ENCODE measurements around the gene THAP10.

Gene THAP10

GRCh38 chr15:70866982-70867641 lies 25.1 kb downstream of the THAP10 start:
- Histone ChIP-seq H3K36me3 (ENCODE audit: control insufficient read depth, low read length) (no peaks in the 10 kb centered on the region), H3K27ac (ENCODE audit: low read depth, low read length) (no peak overlapping the region), H3K79me2 (ENCODE audit: control insufficient read depth, low read length) (no peaks in the 10 kb centered on the region), H3K4me1 (ENCODE audit: control insufficient read depth, low read length) (no peaks in the 10 kb centered on the region), H3K9me2 (replicated peaks; ENCODE audit: control insufficient read depth, low read length) (no peaks in the 10 kb centered on the region), H3K4me2 (ENCODE audit: low read length) (no peak overlapping the region), H3K9me3 (ENCODE audit: control insufficient read depth, insufficient read depth, low read length) (no peaks in the 10 kb centered on the region), H3K4me3 (ENCODE audit: low read length) (no peak overlapping the region), H4K20me1 (ENCODE audit: control insufficient read depth, insufficient read depth, low read depth, low read length) (no peaks in the 10 kb centered on the region), H3F3A (ENCODE audit: control insufficient read depth, insufficient read depth) (no peaks in the 10 kb centered on the region), H3K27me3 (ENCODE audit: control insufficient read depth, low read length) (no peaks in the 10 kb centered on the region)
- TF ChIP-seq EZH2phosphoT487 (IDR thresholded peaks at IDR 0.05; ENCODE audit: borderline replicate concordance, low read length): no peak
- TF ChIP-seq CTCF (IDR thresholded peaks at IDR 0.05; ENCODE audit: low read depth, low read length, poor library complexity, severe bottlenecking): no peak

- Histone ChIP-seq H3K27me3 (ENCODE audit: control insufficient read depth, low read length) (no peaks in the 10 kb centered on the region), H3K9me3 (ENCODE audit: control insufficient read depth, insufficient read depth, low read length) (no peaks in the 10 kb centered on the region), H3K9me2 (replicated peaks; ENCODE audit: control insufficient read depth, low read length) (no peaks in the 10 kb centered on the region), H3K4me1 (ENCODE audit: control insufficient read depth, low read length) (no peaks in the 10 kb centered on the region), H3F3A (ENCODE audit: control insufficient read depth, insufficient read depth) (no peaks in the 10 kb centered on the region), H3K4me3 (ENCODE audit: low read length) (no peak overlapping the region), H4K20me1 (ENCODE audit: control insufficient read depth, insufficient read depth, low read depth, low read length) (no peaks in the 10 kb centered on the region), H3K4me2 (ENCODE audit: low read length) (no peak overlapping the region), H3K79me2 (ENCODE audit: control insufficient read depth, low read length) (no peaks in the 10 kb centered on the region), H3K36me3 (ENCODE audit: control insufficient read depth, low read length) (no peaks in the 10 kb centered on the region), H3K27ac (ENCODE audit: low read depth, low read length) (no peak overlapping the region)
- no peak for TF ChIP-seq CTCF (IDR thresholded peaks at IDR 0.05; ENCODE audit: low read depth, low read length, poor library complexity, severe bottlenecking)
- TF ChIP-seq EZH2phosphoT487 (IDR thresholded peaks at IDR 0.05; ENCODE audit: borderline replicate concordance, low read length): no peak
Measured at GRCh38 chr15:70863450-70864218, 28.6 kb downstream of the THAP10 start.

- no peaks in the 10 kb centered on the region for H4K20me1 ChIP-seq (ENCODE audit: control insufficient read depth, insufficient read depth, low read depth, low read length)
- no peaks in the 10 kb centered on the region for H3K27me3 ChIP-seq (ENCODE audit: control insufficient read depth, low read length)
- H3F3A ChIP-seq (ENCODE audit: control insufficient read depth, insufficient read depth): no peaks in the 10 kb centered on the region
- H3K4me2 ChIP-seq (ENCODE audit: low read length): no peak overlapping the region
- H3K4me3 ChIP-seq (ENCODE audit: low read length): no peak overlapping the region
- no peaks in the 10 kb centered on the region for H3K9me2 ChIP-seq (replicated peaks; ENCODE audit: control insufficient read depth, low read length)
- TF ChIP-seq CTCF (IDR thresholded peaks at IDR 0.05; ENCODE audit: low read depth, low read length, poor library complexity, severe bottlenecking) (no peak), EZH2phosphoT487 (IDR thresholded peaks at IDR 0.05; ENCODE audit: borderline replicate concordance, low read length) (no peak)
- no peaks in the 10 kb centered on the region for H3K79me2 ChIP-seq (ENCODE audit: control insufficient read depth, low read length)
- no peaks in the 10 kb centered on the region for H3K9me3 ChIP-seq (ENCODE audit: control insufficient read depth, insufficient read depth, low read length)
- no peaks in the 10 kb centered on the region for H3K4me1 ChIP-seq (ENCODE audit: control insufficient read depth, low read length)
- H3K36me3 ChIP-seq (ENCODE audit: control insufficient read depth, low read length): no peaks in the 10 kb centered on the region
- H3K27ac ChIP-seq (ENCODE audit: low read depth, low read length): no peak overlapping the region
Measured at GRCh38 chr15:70859998-70860397, 32.2 kb downstream of the THAP10 start.

Data from DOHH2 (cell line).